Pulmonary artery endothelial cell (primary cell): ENCODE data around the gene MSL2. TPM values are rescaled to one million over a fixed set of nuclear protein-coding genes. Genes with fewer than 3 reads are reported as not detected.
"Not testable (repeated sequence)": the region's sequence is repeated elsewhere in the genome, so short reads cannot be mapped to it uniquely, and the experiment has no call there.

Experiments
- DNase-seq: peaks from one replicate; pipeline ENCODE4 v3.0.0-alpha.2; 2011; ENCODE audit warnings: low read depth, low spot score
- total RNA-seq: library from RNA; depleted of rRNA; stranded (reverse); fragments of >200 nt; gene quantifications from 2 replicates; pipeline ENCODE4 v1.2.3, GENCODE V29; 2014

Gene MSL2
- total RNA-seq = 10.0 and 11.6 TPM in 2 replicates

GRCh38 chr3:136196064-136196400 lies at the start of gene MSL2:
Gene MSL2 (minus strand): TSS chr3:136196335. CDS start chr3:136195113, 1,222 bp downstream.
- DNase-seq = no peak

GRCh38 chr3:136245691-136246090 lies 49.6 kb upstream of the MSL2 start:
- no peak for DNase-seq

GRCh38 chr3:136239094-136239493 lies 43.0 kb upstream of the MSL2 start:
- no peak for DNase-seq

GRCh38 chr3:136237961-136238649 lies 42.0 kb upstream of the MSL2 start:
- DNase-seq = no peak

GRCh38 chr3:136237103-136237502 lies 41.0 kb upstream of the MSL2 start:
- no peak for DNase-seq

GRCh38 chr3:136236109-136236508 lies 40.0 kb upstream of the MSL2 start:
- no peak for DNase-seq

- DNase-seq = no peak
Observed at GRCh38 chr3:136235545-136235944, 39.4 kb upstream of the MSL2 start.

GRCh38 chr3:136232413-136232812 lies 36.3 kb upstream of the MSL2 start:
- no peak for DNase-seq

GRCh38 chr3:136222746-136223145 lies 26.6 kb upstream of the MSL2 start:
- DNase-seq = not testable (repeated sequence)

GRCh38 chr3:136211547-136211946 lies 15.4 kb upstream of the MSL2 start:
- DNase-seq = no peak

GRCh38 chr3:136209921-136210320 lies 13.8 kb upstream of the MSL2 start:
- DNase-seq = no peak

GRCh38 chr3:136207489-136208115 lies 11.5 kb upstream of the MSL2 start:
- no peak for DNase-seq

- DNase-seq = not testable (repeated sequence)
Observed at GRCh38 chr3:136199219-136199618, 3.1 kb upstream of the MSL2 start.

- DNase-seq = not testable (repeated sequence)
Observed at GRCh38 chr3:136198462-136199078, 2.4 kb upstream of the MSL2 start.

GRCh38 chr3:136197159-136197793 lies 1.1 kb upstream of the MSL2 start:
- DNase-seq = no peak

- peak; percentile 98 for DNase-seq
Observed at GRCh38 chr3:136196401-136197158, 445 bp upstream of the MSL2 start.

- DNase-seq = peak; percentile 26
Observed at GRCh38 chr3:136195258-136196063, 674 bp downstream of the MSL2 start.

GRCh38 chr3:136194409-136195257 lies 1.5 kb downstream of the MSL2 start:
- no peak for DNase-seq

GRCh38 chr3:136193278-136194054 lies 2.7 kb downstream of the MSL2 start:
- DNase-seq = no peak
